ENCODE data around the gene RPS14.

DNA sequence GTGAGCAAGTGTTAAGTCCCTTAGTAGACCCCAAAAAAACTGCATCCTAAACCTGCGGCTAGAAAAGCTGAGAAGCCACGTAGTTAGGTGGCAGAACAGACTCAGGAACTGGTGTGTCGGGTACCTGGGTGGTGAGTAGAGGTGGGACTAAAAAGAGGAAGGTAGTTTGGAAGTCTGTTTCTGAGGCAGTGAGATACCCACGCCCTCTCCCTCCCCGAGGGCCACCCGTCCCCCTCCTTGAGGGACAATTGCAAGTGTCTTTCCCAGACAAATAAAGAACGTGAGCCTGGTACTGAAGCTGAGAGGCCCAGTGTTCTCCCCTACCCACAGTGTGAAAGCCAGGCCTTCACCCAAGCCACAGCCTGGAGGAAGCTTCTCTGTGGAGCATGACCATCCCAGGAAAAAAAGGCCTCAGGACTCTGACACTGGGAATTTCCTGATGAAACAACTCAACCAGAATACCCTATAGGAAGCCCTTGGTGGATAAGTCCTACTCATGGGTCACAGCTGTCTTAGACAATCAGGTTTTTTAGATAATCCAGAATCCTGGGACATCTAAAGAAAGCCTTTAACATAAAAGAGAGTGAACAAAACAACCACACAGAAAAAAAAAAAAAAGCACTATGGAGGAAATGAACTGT, 29.8 kb downstream of the RPS14 start:
- TF ChIP-seq CTCF (IDR thresholded peaks at IDR 0.05), result no peak
- TF ChIP-seq USF2 (IDR thresholded peaks at IDR 0.05; ENCODE audit: borderline replicate concordance, low read depth, low read length), result no peak
- TF ChIP-seq EP300 (IDR thresholded peaks at IDR 0.05; ENCODE audit: borderline replicate concordance in 1 of 2, low read depth in 1 of 2, low read length in 1 of 2), result no peak
- no peak for TF ChIP-seq RAD21 (IDR thresholded peaks at IDR 0.05; ENCODE audit: low read length)

Data from SK-N-SH (cell line).